DMS79 treated with DMSO at 0.1 percent for 48 hours (cell line): ENCODE results near the gene RBBP9.
A peak's percentile ranks its signal among the peaks of the same experiment; 100 is the strongest.
"Not testable (repeated sequence)": the region's sequence is repeated elsewhere in the genome, so short reads cannot be mapped to it uniquely, and the experiment has no call there.

Experiments used
- DNase-seq: peaks from one replicate; lab custom pipeline; 2025; lab: John Stamatoyannopoulos, UW

Gene RBBP9

GRCh38 chr20:18496740-18497592, at the start of gene RBBP9:
Gene RBBP9 (minus strand): TSS chr20:18497225. CDS start chr20:18497167, 58 bp downstream.
- peak; percentile 70 for DNase-seq

GRCh38 chr20:18545566-18545965, 48.5 kb upstream of the RBBP9 start:
- no peak for DNase-seq

- peak; percentile 12 for DNase-seq
These were observed 46.9 kb upstream of the RBBP9 start for GRCh38 chr20:18543932-18544331.

- DNase-seq = no peak
These were observed 46.2 kb upstream of the RBBP9 start for GRCh38 chr20:18543216-18543615.

GRCh38 chr20:18541741-18542140, 44.7 kb upstream of the RBBP9 start:
- DNase-seq = no peak

DNA sequence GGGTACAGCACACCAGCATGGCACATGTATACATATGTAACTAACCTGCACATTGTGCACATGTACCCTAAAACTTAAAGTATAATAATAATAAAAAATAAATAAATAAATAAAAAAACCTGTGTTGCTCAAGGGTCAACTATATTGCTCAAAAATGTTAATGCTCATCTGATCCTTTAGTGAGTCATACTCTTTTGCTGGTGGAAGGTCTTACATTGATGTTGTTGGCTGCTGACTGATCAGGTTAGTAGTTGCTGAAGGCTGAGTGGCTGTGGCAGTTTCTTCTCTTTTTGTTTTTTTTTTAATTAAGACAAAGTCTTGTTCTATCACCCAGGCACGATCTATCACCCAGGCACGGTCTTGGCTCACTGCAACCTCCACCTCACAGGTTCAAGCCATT, 40.6 kb upstream of the RBBP9 start:
- no peak for DNase-seq

DNA sequence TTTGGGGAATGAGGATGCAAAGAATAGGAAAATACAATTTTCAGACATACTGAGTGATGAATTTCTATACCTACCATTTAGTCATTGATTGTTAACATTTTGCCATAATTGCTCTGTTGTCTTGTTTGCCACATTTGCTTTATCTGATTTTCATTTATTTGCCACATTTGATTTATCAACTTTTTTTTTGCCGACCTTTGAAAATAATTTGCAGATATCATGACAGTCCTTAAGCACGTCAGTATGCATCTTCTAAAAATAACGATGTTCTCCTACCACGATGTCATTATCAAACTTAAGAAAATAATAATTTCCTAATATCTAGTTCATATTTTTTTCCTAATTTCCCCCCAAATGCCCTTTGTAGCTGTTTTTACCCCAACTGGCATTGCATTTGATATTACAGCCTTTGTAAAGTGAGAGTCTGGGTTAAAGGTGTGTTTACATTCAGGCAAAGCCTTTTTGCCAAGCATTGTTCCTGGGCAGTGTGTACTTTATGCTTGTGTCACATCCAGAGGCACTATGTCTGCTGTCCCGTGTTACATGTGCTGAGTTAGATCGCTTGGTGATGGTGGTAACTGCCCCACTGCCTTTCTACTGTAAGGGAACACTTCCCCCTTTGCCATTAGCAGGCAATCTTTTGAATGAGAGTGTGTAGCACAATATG, 37.1 kb upstream of the RBBP9 start:
- DNase-seq = no peak

DNA sequence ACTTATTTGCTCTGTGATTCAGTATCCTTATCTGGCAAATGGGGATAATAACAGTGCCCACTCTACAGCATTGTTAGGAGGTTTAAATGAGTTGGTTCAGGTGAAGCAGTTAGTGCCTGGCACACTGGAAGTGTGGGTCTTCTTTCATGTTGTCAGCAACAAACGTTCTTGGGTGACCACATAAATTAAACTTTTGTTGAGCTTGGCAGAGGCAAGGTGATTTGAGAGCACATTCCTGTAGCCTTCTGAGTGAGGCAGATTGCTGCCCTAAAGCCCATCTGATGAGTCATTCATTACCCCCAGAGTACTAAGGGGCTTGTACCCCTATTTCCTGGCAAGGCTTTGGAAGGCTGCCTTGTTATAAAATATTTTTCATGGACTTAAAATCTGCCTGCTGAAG, 36.5 kb upstream of the RBBP9 start:
- no peak for DNase-seq

GRCh38 chr20:18532626-18533025, 35.6 kb upstream of the RBBP9 start:
- no peak for DNase-seq

- DNase-seq = no peak
These were observed 32.0 kb upstream of the RBBP9 start for GRCh38 chr20:18529041-18529440.

GRCh38 chr20:18527836-18528235, 30.8 kb upstream of the RBBP9 start:
- no peak for DNase-seq

DNA sequence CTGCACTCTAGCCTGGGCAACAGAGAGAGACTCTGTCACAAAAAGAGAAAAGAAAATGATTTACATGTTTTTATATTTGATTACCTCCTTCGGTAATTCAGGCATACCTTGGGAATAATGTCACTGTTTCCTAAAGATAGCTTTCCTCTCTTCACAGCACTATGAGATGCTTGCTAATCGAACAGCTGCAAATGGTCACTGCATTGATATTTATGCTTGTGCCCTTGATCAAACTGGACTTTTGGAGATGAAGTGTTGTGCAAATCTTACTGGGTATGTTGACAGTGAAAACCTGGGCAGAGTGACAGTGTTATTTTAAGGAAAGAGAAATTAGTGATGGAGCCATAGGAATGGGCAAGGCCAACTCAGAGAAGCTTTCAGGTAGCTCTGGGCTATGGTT, 30.3 kb upstream of the RBBP9 start:
- no peak for DNase-seq

- DNase-seq = not testable (repeated sequence)
These were observed 29.7 kb upstream of the RBBP9 start for GRCh38 chr20:18526761-18527160.

DNA sequence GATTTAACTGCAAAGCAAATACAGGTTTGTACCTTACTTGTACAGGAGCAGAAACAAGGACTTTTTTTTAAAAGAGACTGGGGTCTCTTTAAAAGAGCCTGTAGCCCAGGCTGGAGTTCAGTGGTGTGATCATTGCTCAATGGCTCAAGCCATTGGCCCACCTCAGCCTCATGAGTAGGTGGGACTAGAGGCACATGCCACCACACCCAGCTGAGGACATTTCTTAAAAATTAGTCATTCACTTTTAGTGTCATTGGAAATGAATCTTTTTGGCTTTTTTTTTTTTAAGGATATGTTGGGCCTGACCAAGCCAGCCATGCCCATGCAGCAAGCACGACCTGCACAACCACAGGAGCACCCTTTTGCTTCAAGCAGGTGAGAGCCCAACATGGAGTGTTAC, 27.6 kb upstream of the RBBP9 start:
- DNase-seq = no peak

GRCh38 chr20:18523066-18523465, 26.0 kb upstream of the RBBP9 start:
- no peak for DNase-seq

DNA sequence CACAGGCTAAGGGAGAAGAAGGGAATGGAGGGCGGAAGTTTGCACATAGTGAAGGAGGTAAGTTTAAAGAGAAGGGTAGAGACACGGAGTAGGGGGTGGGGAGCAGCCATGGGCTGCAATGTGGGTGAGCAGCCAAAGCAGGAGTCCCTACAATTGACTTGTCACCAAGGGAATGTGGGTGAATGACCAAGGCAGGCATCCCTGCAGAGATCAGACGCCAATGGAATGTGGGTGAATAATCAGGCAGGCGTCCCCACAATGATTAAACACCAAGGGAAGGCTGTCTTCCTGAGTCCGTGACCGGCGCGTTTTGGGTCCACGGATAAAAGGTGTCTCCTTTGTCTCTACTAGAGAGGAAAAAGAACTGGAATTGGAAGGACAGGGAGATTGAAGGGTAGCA, 25.0 kb upstream of the RBBP9 start:
- DNase-seq = not testable (repeated sequence)

GRCh38 chr20:18515973-18516372, 18.9 kb upstream of the RBBP9 start:
- no peak for DNase-seq

DNA sequence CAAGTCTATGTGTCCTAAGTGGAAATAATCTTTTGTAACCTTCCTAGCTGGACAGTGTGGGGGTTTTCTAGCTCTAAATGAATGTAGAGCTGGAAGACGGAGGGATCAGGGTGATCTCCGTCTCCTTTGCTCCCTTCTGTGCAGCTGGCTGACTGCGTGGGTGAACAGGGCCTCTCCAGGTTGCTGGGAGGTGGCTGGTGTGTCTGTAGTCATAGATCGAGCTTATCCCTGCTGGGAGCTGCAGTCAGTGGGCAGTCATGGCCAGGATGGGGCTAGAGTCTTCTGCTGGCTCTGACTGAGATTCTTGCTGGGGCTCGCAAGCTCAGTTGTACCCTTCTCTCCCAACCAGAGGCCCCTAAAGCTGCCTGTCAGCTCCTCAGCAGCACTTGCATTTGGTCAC, 17.1 kb upstream of the RBBP9 start:
- DNase-seq = no peak

DNA sequence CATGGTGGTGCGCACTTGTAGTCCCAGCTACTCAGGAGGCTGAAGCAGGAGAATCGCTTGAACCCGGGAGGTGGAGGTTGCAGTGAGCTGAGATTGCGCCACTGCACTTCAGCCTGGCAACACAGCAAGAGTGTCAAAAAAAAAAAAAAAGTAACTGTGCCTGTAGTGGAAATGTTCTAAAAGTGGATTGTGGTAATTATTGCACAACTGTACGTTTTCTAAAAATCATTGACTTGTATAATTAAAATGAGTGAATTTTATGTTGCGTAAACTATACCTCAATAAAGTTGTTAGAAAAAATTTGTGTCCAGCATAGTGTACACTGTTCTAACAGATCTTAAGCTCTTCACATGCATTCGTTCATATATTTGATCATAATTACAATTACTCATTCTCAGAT, 16.2 kb upstream of the RBBP9 start:
- DNase-seq = no peak

- DNase-seq = no peak
These were observed 14.5 kb upstream of the RBBP9 start for GRCh38 chr20:18511571-18511970.

DNA sequence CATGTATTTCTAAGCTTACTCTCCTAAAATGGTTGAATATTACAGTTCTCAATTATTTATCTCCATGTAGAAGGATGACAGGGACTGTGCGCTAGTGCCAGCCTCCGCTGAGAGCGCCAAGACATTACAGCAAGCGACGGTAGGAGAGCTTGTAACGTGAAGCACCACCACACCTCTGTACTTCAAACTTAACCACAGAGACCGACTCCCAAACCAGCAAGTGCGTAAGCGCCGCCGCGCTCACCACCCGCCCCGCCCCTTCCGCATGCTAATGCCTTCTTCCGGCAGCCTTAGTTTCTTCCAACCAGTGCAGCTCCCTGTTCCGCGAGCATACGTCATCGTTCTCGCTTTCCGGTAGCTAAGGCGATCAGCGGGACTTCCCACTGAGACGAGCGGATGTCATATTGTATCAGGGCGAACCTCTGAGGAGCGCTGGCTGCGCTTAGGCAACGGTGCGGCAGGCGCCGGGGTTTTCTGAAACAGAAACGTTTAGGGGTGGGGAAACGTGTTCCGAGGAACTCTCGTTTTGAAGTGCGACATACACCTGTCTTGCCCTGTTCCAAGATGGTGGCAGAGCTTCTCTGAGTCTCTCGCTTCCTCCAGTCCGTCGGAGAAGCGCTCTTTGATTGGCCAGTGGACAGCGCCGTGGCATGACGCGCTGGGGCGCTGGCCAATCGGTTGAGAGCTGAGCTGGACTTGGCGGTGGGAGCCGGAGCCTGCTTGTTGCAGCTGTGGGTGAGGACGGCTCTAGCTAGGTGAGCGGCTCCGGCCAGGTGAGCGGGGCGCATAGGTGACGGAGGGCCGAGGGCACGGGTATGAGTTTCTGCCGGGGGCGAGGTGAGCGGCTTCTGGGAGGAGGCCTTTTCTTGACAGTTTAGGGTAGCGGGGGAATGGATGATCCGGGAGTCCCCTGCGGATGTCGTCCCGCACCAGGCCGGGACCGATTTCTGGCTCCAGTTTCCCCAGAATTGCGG, 10.5 kb upstream of the RBBP9 start, which contains the start of gene SEC23B:
Gene SEC23B (plus strand): TSS at position 723 of the 974 bp plus-strand sequence. CDS start 2,896 bp downstream, outside the sequence.
- DNase-seq = peak; percentile 96

DNA sequence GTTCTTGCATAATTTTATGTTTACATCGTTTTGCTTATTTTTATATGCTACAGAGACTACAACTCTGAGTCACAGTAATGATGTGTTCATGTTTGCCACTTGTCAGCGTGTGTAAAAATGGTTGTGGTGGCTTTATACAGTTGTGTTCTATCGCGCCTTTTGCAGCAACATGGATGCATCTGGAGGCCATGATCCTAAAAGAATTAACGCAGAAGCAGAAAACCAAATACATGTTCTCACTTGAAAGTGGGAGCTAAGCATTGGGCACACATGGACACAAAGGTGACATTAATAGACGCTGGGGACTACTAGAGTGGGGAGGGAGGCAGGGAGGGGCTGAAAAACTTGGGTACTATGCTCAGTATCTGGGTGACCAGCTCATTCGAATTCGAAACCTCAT, 9.7 kb upstream of the RBBP9 start:
- no peak for DNase-seq
